ENCODE results near the gene FAM32A.

The FAM32A gene

DNA sequence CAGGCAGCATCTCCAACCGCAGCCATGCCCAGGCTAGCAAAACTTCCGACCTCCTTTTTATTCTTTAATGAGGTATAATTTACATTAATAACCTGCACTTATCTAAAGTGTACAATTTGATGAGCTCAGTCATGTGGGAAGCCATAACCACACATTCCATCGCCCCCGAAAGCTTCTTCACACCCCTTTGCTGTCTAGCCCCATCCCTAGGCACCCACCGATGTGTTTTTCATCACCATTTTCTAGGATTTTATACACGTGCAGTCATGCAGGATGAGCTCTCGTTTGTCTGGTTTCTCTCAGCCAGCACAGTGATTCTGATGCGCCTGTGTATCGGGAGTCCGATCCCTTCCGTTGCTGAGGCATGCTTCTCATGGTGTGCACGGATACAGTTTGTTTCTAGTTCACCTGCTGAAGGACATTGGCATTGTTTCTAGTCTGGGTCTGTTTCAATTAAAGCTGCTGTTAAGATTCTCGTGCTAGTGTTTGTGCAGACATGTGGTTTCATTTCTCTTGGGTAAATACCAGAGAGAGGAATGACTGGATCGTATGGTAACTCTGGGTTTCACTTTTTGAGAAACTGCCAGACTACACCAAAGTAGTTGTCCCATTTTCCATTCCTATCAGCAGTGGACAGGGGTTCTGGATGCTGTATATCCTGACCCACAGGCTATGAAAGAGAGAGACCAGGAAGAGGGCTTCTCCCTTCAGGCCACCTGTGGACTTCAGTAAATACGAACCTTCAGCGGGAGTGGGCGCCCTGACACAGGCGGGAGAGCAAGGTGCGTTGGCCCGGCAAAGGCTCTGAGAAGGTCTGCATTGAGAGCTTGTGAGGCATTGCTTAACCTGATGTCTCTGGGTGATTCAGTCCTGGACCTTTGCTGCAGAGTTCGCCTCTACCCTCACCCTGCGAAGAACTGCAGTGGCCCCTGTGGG lies 17.4 kb downstream of the FAM32A start:
- DNase-seq (ENCODE audit: low spot score) = no peak

DNA sequence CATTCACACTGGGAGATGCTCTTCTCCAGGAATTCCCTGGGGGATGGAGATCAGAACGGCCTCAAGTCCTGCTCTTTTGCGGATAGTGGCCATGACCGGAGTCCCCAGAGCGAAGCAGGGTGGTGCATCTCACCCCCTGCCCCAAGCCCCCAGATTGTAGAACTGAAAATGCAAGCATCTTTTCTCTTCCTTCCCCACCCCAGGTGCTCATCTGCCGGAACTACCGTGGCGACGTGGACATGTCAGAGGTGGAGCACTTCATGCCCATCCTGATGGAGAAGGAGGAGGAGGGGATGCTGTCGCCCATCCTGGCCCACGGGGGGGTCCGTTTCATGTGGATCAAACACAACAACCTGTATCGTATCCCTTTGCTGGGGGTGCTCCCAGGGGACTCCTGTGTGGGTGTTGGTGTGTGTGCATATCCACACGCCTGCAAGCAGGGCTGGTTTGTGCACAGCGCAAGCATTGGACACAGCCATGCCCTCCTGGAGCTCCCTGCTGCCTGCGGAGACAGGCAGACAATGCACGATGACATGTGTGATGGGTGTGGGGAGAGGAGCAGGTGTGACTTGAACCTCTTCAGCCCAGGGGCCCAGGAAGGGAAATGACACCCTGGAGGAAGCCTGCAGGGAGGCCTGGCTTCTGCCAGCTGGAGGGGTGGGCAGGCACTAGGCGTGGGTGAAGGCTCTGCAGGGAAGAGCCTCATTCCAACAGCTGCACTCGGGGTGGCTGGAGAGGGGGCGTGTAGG lies 18.2 kb downstream of the FAM32A start:
- DNase-seq (ENCODE audit: low spot score) = no peak

DNA sequence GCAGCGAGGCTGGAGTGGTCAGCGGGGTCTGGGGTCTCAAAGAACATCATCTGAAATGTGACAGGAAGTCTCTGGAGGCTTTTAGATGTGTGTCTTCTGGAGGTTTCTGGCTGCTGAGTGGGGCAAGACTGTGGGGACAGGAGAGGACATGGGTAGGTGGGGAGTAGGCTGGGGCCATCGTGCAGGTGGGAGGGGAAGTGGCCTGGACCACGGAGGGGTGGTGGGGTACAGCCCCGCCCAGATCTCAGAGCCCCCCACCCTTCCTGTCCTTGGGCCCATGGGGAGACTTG lies 18.7 kb downstream of the FAM32A start:
- no peak for DNase-seq (ENCODE audit: low spot score)

DNA sequence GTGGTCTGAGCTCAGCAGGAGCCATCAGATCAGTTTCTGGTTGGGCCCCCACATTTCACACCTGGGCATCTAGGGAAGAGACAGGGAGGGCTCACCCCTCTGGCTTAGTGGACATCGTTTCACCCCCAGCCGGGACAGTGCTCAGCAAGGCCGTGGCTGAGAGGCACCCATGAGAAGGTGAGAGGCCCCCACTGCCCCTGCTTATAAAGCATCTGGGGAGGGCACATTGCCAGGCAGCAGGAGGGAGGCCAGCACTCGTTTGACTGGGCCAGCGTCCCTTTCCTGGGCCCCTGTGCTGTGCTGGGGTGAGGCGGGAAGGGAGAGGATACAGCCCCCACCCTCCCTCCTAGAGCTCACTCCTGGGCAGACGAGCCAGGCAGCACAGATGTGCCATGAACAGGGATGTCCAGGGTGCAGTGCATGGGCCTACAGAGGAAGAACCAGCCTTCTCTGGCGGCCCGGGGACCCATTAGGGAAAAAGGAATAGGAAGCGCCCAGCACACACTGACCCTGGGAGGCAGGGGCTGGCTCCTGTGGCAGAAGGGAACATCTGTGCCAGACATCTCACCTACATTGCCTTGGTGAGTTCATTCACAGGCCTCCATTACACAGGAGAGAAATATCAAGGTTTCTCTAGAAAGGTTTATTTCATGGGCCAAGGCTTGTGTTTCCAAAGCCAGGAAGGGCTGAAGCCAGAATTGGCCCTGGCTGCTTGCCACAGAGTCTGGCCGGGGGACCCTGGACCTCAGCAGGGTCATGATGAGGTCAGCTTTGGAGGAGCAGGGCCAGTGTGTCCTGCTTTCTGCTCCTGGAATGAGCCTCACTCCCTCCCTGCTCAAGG lies 20.2 kb downstream of the FAM32A start:
- no peak for DNase-seq (ENCODE audit: low spot score)

DNA sequence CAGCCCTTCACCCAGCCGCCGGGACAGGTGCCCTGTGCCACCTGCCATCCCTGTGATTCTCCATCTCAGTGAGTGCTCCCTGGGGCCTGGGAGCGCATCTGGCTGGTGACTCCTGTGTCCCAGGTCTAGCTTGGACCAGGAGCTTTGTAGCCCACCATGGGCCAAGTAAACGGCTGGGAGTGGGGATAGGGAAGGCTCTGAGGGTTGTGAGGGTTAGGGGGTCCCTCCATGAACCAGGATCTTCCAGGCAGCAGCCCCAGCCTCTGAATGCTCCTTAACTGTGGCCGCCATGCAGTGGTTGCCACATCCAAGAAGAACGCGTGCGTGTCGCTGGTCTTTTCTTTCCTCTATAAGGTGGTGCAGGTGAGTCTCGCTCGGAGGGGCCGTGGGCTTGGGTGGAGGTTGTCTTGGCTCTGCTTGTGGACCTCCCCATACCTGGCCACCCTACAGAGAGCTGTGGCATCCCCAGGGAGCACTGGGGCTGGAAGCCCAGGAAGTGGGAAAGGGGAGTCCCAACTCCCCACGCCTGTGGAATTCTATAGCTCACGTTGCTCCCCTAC lies 20.9 kb downstream of the FAM32A start:
- no peak for DNase-seq (ENCODE audit: low spot score)

DNA sequence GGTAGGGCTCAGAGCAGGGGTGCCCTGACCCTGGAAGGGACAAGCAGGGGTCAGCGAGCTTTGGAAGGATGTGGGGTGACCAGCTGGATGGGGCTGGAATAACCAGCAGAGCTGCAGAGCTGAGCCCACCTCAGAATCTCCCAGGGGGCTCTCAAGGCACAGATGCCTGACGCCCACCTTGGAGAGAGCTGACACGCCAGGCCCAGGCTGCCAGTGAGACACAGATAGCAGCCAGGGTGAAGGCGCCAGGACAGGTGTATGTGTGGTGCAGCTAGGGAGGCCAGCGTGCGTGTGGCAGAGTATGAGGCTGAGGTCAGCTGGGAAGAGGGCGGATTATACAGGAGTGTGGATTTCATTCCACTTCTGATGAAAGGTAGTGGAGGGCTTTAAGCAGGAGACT lies 21.4 kb downstream of the FAM32A start:
- no peak for DNase-seq (ENCODE audit: low spot score)

DNA sequence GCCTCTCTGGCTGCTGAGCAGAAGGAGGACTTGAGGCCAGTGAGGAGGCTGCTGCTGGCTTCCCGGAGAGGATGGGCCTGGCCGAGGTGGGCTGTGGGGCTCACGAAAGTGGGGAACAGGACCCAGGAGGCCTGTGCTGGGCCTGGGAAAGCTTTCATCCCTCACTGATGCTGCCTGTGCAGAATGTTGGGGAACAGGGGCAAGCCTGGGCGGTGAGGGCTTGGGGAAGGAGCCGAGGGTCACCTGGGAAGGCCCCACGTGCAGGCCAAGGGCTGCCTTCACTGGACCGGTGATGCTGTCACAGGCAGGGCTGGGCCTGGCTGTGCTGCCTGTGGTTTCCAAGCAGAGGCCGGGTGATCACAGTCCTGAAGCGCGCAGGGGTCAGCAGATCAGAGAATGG lies 21.9 kb downstream of the FAM32A start:
- no peak for DNase-seq (ENCODE audit: low spot score)

DNA sequence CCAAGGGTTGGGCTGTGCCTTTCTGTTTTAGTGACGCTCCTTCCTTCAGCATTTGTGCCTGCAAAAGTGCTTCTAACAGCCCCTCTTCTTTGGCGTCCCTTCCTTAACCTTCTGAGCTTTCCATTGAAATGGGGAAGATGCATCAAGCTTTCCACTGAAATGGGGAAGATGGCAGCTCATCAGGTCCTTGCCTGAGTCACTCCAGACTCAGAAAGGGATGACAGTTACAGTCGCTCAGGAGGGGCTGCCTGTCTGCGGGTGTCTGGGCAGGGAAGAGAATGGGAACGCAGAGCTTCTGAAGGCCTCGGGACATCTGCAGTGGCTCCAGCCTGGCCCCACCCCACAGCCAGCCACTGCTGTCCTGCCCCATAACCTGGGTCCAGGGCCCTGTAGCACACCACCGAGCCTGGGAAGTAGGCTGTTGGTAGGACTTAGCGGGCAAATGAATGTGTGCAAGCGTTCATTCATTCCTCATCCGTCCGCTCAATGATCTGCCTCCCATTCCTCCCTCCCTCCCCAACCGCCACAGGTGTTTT lies 22.3 kb downstream of the FAM32A start:
- DNase-seq (ENCODE audit: low spot score) = no peak

DNA sequence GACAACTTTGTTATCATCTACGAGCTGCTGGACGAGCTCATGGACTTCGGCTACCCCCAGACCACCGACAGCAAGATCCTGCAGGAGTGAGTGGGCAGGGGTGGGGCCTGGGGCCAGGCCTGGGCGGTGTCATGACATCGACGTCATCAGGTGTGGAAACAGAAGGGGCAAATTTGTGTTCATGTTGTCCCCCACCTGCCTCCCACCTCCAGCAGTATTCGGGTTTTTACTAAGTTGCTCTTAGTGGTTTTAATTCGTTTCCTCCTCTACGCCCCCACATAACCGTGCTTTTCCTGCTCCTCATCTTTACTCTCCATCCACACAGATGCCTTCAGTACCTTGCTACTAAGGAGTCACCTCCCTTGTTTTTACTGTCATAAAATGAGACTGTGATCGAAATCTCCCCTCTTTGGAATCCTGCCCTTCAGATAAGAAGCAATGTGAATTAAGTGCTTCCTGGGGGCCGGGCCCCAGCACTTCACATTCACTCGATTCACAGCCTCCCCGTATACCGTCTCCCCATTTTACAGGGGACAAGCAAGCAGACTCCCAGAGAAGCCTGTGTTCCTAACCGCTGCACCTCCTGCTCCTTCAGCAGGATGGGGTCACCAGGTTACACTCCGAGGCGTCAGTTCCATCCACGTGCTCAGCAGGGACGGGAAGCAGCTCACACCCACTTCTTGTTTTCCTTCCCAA lies 23.0 kb downstream of the FAM32A start:
- no peak for DNase-seq (ENCODE audit: low spot score)

DNA sequence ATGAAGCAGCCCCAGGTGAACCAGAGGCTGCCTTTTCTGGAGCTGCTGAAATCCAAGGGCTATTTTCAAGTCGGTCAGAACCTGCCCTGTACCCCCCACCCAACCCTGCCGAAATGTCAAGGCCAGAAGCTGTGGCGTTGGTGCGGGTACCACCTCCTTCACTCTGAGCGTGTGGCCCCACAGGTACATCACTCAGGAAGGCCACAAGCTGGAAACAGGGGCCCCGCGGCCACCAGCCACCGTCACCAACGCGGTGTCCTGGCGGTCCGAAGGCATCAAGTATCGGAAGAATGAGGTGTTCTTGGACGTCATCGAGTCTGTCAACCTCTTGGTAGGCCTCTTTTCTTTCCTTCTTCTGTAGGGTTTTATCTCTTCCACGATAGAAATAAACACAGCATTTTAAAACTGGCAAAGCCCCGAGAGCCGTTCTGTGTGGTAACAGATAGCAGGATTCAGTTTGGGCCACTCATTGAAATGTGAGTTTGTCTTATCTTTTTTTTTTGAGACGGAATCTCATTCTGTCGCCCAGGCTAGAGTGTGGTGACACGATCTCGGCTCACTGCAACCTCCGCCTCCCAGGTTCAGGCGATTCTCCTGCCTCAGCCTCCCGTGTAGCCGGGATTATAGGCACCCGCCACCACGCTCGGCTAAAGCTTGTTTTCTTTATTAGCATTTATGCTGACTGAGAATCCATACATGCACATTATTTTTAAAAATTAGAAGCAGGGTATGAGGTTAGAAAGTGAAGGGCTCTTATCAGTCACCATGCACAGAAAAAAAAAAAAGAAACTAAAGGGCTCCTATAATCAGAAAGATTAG lies 23.8 kb downstream of the FAM32A start:
- DNase-seq (ENCODE audit: low spot score) = no peak

DNA sequence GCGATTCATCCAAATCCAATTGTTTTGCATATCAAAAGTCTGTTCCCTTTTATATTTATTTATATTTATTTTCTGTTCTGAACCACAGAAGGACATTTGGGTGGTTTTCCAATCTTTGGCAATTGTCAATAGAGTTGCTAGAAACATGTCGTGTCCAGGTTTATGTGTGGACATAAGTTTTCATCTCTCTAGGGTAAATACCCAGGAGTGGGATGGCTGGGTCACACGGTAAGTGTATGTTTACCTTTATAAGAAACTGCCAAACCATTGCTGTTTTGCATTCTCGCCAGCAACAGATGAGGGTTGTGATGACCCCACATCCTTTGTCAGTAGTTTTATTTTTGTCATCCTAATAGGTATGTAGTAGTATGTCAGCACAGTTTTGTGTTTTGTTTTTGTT lies 25.0 kb downstream of the FAM32A start:
- no peak for DNase-seq (ENCODE audit: low spot score)

DNA sequence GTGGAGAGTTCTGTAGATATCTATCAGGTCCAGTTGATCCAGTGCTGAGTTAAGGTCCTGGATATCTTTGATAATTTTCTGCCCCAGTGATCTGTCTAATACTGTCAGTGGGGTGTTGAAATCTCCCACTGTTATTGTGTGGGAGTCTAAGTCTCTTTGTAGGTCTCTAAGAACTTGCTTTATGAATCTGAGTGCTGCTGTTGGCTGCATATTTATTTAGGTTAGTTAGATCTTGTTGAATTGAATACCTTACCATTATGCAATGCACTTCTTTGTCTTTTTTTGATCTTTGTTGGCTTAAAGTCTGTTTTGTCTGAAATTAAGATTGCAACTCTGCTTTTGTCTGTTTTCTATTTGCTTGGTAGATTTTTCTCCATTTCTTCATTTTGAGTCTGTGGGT lies 27.9 kb downstream of the FAM32A start:
- DNase-seq (ENCODE audit: low spot score) = no peak

DNA sequence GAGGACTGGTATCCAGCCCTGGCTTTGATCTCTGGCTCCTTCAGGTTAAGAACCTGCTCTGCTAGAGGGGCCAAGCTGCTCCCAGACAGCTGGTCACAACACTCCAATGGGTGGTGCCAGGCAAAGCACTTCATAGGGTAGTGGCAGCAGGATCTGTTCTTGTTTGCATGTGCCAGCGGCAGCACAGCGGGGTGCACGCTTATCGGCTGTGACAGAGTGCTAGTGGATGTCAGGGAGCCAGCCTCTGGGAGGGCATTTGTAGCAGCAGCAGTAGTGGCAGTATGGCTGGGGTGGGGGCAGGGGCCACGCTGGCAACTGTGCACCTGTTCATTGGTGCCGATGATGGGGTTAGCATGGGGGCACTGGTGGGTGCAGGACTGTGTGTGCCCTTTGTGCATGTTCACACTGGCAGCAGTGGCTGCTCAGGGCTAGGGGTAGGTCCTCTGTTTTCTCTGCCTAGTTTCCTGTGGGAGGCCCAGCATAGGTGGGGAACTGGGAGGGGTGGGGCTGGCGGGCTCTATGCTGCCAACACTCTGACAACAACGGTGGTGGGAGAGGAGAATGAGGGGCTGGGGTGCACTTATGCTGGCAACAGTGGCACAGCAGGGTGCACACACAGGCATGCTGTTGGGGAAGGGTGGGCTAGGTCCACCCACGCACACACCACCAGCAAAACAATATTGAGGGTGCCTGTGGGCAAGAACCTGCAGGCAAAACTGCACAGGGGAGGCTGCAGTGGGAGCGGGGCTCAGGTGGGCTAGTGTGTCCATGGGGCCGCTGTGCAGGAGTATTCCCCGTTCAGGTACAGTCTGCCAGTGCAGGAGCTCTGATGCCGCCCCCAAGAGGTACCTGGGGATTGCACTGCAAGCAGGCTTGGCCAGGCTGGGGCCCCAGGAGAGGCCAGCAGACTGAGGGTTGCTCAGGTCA lies 31.8 kb downstream of the FAM32A start:
- peak; percentile 14 for DNase-seq (ENCODE audit: low spot score)

DNA sequence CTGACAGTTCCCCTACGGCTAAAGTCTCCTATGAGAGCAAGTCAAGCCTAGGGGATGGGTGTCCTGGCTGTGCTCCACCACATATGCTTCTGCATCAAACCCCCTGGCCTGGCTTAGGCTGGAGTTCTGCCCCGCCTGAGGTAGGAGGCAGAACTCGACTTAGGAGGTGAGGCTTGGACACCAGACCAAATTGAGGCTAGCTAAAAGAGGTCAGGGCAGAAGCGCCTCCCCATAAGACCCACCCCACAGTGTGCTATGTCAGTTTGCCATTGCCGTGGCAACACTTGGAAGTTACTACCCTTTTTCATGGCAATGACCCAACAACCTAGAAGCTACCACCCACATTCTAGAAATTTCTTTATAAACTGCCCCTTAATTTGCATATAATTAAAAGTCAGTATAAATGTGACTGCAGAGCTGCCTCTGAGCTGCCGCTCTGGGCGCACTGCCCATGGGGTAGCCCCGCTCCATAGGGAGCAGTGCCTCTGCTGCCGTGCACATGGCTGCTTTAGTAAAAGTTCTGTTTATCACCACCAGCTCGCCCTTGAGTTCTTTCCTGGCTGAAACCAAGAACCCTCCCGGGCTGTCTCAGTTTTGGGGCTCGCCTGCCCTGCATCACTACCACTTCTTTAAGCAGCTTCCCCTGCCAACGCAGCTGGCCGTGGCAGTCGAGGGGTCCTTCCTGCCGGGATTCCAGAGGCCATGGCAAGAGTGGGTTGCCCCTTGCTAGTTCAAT lies 32.7 kb downstream of the FAM32A start:
- no peak for DNase-seq (ENCODE audit: low spot score)

DNA sequence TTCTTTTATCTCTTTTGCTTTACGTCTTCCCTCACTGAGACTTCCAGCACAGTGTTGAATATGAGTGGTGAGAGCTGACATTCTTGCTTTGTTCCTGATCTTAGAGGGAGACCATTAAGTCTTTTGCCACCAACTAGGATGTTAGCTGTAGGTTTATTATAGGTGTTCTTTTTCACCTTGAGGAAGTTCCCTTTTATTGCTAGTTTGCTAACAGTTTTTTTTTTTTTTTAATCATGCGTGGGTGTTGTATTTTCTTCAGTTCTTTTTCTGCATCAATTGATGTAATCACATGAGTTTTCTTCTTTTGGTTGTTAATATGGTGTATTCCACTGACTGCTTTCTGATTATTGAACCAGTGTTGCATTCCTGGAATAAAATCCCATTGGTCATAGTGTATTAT lies 33.6 kb downstream of the FAM32A start:
- DNase-seq (ENCODE audit: low spot score) = no peak

DNA sequence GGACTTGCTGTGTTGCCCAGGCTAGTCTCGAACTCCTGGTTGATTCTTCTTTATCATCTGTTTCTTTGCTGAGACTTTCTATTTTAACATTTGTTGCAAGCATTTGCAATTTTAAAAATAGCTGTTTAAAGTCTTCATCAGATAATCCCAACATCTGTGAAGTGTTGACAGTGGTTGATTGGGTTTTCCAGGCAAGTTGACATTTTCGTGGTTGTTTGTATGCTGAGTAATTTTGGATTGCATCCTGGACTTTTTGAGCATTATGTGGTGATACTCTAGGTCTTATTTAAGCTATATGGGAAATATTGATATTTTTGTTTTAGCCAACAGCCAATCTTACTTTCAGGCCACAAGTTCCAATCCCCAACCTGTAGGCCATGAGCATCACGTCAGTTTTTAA lies 37.6 kb downstream of the FAM32A start:
- DNase-seq (ENCODE audit: low spot score) = no peak

DNA sequence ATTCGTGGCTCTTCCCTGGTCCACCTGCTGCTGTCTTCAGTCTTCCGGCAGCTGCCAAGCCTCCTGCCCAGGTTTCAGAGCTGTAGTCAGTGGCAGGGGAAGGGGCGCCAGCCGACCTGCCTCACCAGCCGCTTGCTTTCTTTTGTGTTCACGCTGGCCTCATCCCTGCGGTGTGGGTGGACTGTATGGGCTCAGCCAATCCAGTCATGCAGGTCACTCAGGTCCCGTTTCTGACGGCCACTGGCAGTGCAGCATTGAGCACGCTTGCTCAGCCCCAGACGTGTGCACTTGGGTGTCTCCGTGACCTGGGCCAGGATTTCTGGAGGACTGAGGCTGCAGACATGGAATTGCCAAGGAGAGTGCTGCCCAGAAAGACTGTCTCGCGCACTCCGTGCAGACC lies 38.5 kb downstream of the FAM32A start:
- DNase-seq (ENCODE audit: low spot score) = no peak

DNA sequence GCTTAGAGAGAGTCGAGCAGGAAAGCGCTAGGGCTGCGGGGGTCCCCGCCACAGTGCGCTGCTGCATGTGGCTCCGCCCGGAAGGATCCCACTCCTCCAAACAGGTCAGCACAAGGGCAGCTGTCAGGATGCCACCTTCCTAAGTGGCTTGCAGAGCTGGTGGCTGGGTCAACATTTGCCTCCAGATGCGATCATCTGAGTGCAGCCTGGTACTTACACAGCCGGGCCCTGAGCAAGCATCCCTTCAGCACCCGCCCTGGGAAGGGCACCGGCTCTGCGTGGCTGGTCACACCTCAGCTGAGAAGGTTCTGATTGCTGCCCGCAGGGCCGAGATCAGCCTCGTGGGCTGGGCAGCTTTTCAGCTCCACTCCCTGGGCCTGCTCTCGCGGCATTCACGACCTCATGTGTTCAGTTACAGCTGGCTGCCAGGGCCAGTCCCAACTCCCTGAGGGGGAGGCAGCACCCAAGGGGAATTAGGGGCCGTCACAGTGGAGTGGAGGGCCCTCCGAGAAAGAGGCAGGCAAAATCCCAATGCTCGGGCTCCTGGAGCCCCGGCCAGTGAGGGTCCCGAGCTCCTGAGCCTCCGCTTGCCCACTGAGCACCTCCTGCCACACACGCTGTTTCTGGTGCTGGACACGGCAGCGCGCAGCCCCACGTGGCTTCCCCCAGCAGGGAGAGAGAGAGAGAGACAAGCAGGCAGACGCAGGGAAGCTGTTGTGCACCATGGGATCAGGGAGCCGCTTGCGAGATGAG lies 39.3 kb downstream of the FAM32A start:
- DNase-seq (ENCODE audit: low spot score) = no peak

All from CD4-positive, alpha-beta T cell treated with Interleukin-15 for 4 hours (primary cell).